H1 (cell line): ENCODE results near the gene YPEL4.

Experiments
- CTCF ChIP-seq, 3 experiments: IDR thresholded peaks; 1 replicate in 2 of 3; 2 replicates in 1 of 3; pipeline versions ENCODE4 v1.5.1 to v1.6.1; 2011; ENCODE audit warnings: low read length in 3 of 3, mild to moderate bottlenecking in 3 of 3, inconsistent platforms in 2 of 3, low read depth in 1 of 3, moderate library complexity in 1 of 3; ENCODE audit not compliant: insufficient read depth in 1 of 3; ENCODE audit errors: control extremely low read depth in 1 of 3
- TAF1 ChIP-seq: IDR thresholded peaks from 2 replicates; pipeline ENCODE4 v1.6.1; 2011; ENCODE audit warnings: mild to moderate bottlenecking, low read depth, low read length

- no peak for TF ChIP-seq CTCF (IDR thresholded peaks at IDR 0.05; ENCODE audit: control extremely low read depth in 1 of 3, insufficient read depth in 1 of 3, low read depth in 1 of 3, low read length in 3 of 3)
- no peak for TF ChIP-seq TAF1
Measured at GRCh38 chr11:57632116-57632515, 17.6 kb downstream of the YPEL4 start.
